Fibroblast of lung (primary cell): ENCODE data around the gene DMBT1.

ENCODE experiments used
- CTCF ChIP-seq, 2 donors: IDR thresholded peaks in 1 of 2; conservative IDR thresholded peaks in 1 of 2; 1 replicate in 1 of 2; 2 replicates in 1 of 2; pipeline ENCODE4 v1.5.1; 2011 to 2012; ENCODE audit warnings: low read length in 2 of 2, control low read depth in 1 of 2, inconsistent platforms in 1 of 2, low read depth in 1 of 2, mild to moderate bottlenecking in 1 of 2
- EZH2 ChIP-seq: IDR thresholded peaks from 2 replicates; pipeline ENCODE4 v1.5.1; 2012; ENCODE audit warnings: low read length, control low read depth, mild to moderate bottlenecking; ENCODE audit errors: missing control alignments

- TF ChIP-seq CTCF (conservative IDR thresholded peaks at IDR 0.05 in 1 of 2, IDR thresholded peaks at IDR 0.05 in 1 of 2; ENCODE audit: low read depth in 1 of 2, low read length in 2 of 2) (no peak), EZH2 (no peak)
Observed at GRCh38 chr10:122553341-122553740, 7.2 kb upstream of the DMBT1 start.
